ENCODE data around the gene ZNF557. TPM values are rescaled to one million over a fixed set of nuclear protein-coding genes. Genes with fewer than 3 reads are reported as not detected.
A peak's percentile ranks its signal among the peaks of the same experiment; 100 is the strongest.

Gene ZNF557
- total and polyA plus RNA-seq, 10 of the 15 experiments (the other 5 are each of a cell fraction or from before 2014, with no cell fraction given), result 3.9 to 12.1 (median 9.0) TPM

- TF ChIP-seq ZBED1 (IDR thresholded peaks at IDR 0.05; ENCODE audit: borderline replicate concordance) (no peak), ZNF274 (IDR thresholded peaks at IDR 0.05; ENCODE audit: insufficient read depth, insufficient read length) (no peak), SIX5 (IDR thresholded peaks at IDR 0.05; ENCODE audit: low read depth, low read length, severe bottlenecking) (no peak), RCOR1 (conservative IDR thresholded peaks at IDR 0.05; ENCODE audit: low read depth, low read length) (no peak), ZBTB40 (IDR thresholded peaks at IDR 0.05; ENCODE audit: borderline replicate concordance) (peak; percentile 14; the same call in 1 of the 2 replicates), NR2C2 (IDR thresholded peaks at IDR 0.05; ENCODE audit: borderline replicate concordance, control insufficient read depth, insufficient read length, low read depth) (no peak), POLR2A (IDR thresholded peaks at IDR 0.05; ENCODE audit: low read depth, low read length) (peak; percentile 90), CEBPZ (IDR thresholded peaks at IDR 0.05; ENCODE audit: low read depth, low read length) (no peak), SREBF1 (IDR thresholded peaks at IDR 0.05; ENCODE audit: low read length) (no peak), SKIL (IDR thresholded peaks at IDR 0.05; ENCODE audit: low read depth, poor library complexity, severe bottlenecking) (no peak), ZZZ3 (IDR thresholded peaks at IDR 0.05; ENCODE audit: control insufficient read depth, insufficient read length, low read depth) (no peak), SRF (IDR thresholded peaks at IDR 0.05; ENCODE audit: low read depth in 2 of 2, low read length in 2 of 2) (no peak), GATAD2B (conservative IDR thresholded peaks at IDR 0.05; ENCODE audit: low read depth) (peak; percentile 51; the same call in 1 of the 2 replicates), KDM1A (IDR thresholded peaks at IDR 0.05; ENCODE audit: borderline replicate concordance) (no peak), TAF1 (IDR thresholded peaks at IDR 0.05; ENCODE audit: borderline replicate concordance, low read depth, low read length) (peak; percentile 44; the same call in 1 of the 2 replicates), NR2C1 (IDR thresholded peaks at IDR 0.05) (no peak), E4F1 (IDR thresholded peaks at IDR 0.05; ENCODE audit: borderline replicate concordance, partially characterized antibody) (peak; percentile 12)
These were observed 29.4 kb downstream of the ZNF557 start (continued) for GRCh38 chr19:7098701-7099596.
